Loucy (cell line): Measurements from ENCODE around the gene INPP5D.

ENCODE experiments used
- CTCF ChIP-seq: fragments of 200-600 bp; sonication (generic); conservative IDR thresholded peaks from 2 replicates; pipeline ENCODE4 v1.5.1; 2014; ENCODE audit warnings: mild to moderate bottlenecking, antibody characterized with exemption, low read length
- EZH2phosphoT487 ChIP-seq: fragments of 200-600 bp; IDR thresholded peaks from 2 replicates; pipeline ENCODE4 v1.6.1; 2018; ENCODE audit warnings: antibody characterized with exemption, mild to moderate bottlenecking, moderate library complexity, borderline replicate concordance

GRCh38 chr2:233051241-233052149, 8.6 kb upstream of the INPP5D start:
- TF ChIP-seq EZH2phosphoT487, result no peak
- no peak for TF ChIP-seq CTCF
